ENCODE results near the gene CHD1L.

The CHD1L gene

DNA sequence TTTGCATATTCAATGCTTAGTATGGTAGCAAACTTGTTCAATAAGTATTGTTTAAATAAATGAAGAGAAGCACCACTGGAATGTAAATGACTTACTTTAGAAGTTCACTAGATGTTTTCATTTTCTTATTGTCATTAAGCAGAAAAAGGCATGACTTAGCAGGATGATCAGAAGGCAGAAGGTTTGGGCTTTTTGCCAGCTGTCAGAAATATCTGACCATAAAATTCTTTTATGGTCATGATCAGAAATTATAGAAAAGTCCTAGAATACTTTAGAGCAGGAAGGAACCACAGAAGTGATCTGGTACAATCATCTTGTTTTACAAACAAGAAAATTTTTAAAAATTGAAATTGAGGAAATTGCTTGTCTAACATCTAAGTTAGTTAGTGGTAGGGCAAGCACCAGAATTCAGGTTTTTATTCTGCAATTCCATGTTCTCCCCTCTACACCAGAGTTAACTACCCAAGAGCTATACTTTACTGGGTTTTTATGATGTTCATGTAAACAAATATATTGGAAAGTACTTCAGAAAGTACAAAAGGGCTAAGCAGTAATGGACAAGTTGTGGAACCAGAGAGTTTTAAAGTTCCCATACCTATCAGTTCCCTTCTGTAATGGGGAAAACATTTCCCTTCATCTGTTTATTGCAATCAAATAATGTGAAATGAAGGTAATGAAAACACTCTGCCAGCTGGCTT is 27.5 kb upstream of the CHD1L start:
- TF ChIP-seq, protein P1, sequence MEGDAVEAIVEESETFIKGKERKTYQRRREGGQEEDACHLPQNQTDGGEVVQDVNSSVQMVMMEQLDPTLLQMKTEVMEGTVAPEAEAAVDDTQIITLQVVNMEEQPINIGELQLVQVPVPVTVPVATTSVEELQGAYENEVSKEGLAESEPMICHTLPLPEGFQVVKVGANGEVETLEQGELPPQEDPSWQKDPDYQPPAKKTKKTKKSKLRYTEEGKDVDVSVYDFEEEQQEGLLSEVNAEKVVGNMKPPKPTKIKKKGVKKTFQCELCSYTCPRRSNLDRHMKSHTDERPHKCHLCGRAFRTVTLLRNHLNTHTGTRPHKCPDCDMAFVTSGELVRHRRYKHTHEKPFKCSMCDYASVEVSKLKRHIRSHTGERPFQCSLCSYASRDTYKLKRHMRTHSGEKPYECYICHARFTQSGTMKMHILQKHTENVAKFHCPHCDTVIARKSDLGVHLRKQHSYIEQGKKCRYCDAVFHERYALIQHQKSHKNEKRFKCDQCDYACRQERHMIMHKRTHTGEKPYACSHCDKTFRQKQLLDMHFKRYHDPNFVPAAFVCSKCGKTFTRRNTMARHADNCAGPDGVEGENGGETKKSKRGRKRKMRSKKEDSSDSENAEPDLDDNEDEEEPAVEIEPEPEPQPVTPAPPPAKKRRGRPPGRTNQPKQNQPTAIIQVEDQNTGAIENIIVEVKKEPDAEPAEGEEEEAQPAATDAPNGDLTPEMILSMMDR (IDR thresholded peaks at IDR 0.05; ENCODE audit: borderline replicate concordance, insufficient read depth, low read depth, low read length), result no peak
- no peak overlapping the region for H3K4me3 ChIP-seq (ENCODE audit: low read depth, low read length)

DNA sequence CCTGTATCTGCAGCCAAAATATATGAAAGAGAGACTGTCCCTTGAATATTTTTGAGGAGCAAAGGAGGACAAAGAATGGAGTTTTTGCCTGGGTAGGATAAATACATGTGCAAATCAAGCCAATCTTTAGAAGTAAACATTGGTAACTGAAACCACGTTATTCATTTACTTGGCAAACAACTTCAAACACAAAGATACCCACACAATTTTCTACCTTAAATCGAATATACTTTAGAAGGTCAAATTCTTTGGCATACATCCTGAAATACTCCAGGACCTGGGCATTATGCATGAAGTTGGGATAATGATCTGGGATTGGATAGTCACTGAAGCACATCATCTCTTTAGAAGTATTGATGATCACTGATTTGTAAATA is 27.0 kb upstream of the CHD1L start:
- TF ChIP-seq, protein P1 (IDR thresholded peaks at IDR 0.05; ENCODE audit: borderline replicate concordance, insufficient read depth, low read depth, low read length), result no peak
- H3K4me3 ChIP-seq (ENCODE audit: low read depth, low read length), result no peak overlapping the region

DNA sequence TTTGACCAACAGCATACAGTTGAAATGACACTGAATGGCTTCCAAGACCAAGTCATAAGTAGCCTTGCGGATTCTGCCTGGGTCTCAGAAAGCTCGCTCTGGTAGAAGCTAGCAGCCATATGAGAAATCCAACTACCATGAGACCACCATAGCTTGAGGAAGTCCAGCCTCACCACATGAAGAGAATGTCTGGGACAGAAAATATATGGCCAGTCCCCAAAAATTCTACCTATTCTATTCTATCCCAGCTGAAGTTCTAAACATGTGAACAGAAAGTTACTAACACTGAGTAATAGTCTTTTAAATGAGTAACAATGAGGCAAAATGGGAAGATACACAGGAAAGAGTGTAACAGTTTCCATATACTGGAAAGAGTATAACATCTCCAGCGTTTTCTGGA is 26.4 kb upstream of the CHD1L start:
- TF ChIP-seq, protein P1 (IDR thresholded peaks at IDR 0.05; ENCODE audit: borderline replicate concordance, insufficient read depth, low read depth, low read length), result no peak
- H3K4me3 ChIP-seq (ENCODE audit: low read depth, low read length), result no peak overlapping the region

GRCh38 chr1:147217141-147217540 is 25.3 kb upstream of the CHD1L start:
- TF ChIP-seq, protein P1 (IDR thresholded peaks at IDR 0.05; ENCODE audit: borderline replicate concordance, insufficient read depth, low read depth, low read length), result no peak
- H3K4me3 ChIP-seq (ENCODE audit: low read depth, low read length), result no peak overlapping the region

DNA sequence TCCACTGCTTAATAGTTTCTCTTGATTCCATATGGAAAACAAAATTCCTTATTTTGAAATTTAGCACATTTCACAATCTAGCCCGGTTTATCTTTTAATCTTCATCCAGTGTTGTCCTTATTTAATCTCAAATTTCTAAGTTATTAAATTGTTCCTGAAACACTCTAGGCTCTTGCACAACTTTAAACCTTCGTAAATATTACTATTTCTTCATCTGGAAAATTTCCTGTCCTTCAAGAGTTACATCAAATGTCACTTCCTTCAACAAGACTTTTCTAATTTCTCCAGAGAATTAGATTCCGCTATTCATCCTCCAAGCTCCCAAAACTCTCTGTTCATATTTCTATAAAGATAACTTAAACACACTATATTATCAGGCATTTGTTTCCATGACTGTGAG is 23.9 kb upstream of the CHD1L start:
- TF ChIP-seq, protein P1 (IDR thresholded peaks at IDR 0.05; ENCODE audit: borderline replicate concordance, insufficient read depth, low read depth, low read length), result no peak

DNA sequence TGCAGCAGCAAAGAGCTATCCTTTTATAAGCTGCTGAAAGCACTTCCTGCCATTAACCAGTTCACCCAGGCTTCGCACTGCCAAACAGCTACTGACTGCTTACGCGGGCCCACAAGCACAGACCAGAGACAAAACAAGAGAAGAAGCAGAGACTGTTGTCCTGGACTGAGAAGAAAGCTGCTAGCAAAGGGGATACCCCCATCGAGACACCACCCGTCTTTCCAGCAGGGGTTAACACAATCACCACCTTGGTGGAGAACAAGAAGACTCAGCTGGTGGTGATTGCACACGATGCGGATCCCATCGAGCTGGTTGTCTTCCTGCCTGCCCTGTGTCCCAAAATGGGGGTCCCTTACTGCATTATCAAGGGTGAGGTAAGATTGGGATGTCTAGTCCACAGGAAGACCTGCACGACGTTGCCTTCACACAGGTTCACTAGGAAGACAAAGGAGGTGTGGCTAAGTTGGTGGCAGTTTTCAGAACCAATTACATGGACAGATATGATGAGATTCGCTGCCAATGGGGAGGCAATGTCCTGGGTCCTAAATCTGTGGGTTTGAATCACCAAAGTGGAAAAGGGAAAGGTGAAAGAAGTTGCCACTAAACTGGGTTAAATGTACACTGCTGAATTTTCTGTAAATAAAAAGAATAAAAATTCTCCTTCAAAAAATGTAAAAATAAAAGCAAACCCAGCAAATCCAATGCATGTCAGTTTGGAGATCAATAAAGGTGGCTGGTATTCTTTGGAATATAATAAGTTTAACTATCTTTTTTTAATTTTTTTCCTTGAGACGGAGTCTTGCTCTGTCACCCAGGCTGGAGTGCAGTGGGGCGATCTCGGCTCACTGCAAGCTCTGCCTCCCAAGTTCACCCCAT is 18.5 kb upstream of the CHD1L start:
- H3K4me3 ChIP-seq (ENCODE audit: low read depth, low read length), result no peak overlapping the region
- TF ChIP-seq, protein P1 (IDR thresholded peaks at IDR 0.05; ENCODE audit: borderline replicate concordance, insufficient read depth, low read depth, low read length), result no peak

More for the DNA sequence above, 23.9 kb upstream of the CHD1L start:
- H3K4me3 ChIP-seq (ENCODE audit: low read depth, low read length), result no peak overlapping the region

Data from GM12875 (cell line).